SH-SY5Y (cell line): ENCODE measurements around the gene NFKBIE.

Source experiments
- GATA2 ChIP-seq: IDR thresholded peaks from 2 replicates; pipeline ENCODE4 v1.6.1; 2011; ENCODE audit warnings: mild to moderate bottlenecking, low read depth, low read length
- GATA3 ChIP-seq: IDR thresholded peaks from 2 replicates; pipeline ENCODE4 v1.6.1; 2011; ENCODE audit warnings: low read depth, mild to moderate bottlenecking, low read length, moderate library complexity

GRCh38 chr6:44224029-44224964, 41.1 kb downstream of the NFKBIE start:
- TF ChIP-seq GATA2 = peak; percentile 72
- no peak for TF ChIP-seq GATA3
